HG02884 (cell line): Measurements from ENCODE around the gene WDR81.
"Not testable (repeated sequence)": the region's sequence is repeated elsewhere in the genome, so short reads cannot be mapped to it uniquely, and the experiment has no call there.

Source experiments
- ATAC-seq: cut with Tn5 transposase; IDR thresholded peaks from one replicate; pipeline ENCODE4 v1.9.1; 2021; ENCODE audit warnings: mild to moderate bottlenecking, moderate library complexity; ENCODE audit not compliant: unreplicated experiment

The WDR81 gene

DNA sequence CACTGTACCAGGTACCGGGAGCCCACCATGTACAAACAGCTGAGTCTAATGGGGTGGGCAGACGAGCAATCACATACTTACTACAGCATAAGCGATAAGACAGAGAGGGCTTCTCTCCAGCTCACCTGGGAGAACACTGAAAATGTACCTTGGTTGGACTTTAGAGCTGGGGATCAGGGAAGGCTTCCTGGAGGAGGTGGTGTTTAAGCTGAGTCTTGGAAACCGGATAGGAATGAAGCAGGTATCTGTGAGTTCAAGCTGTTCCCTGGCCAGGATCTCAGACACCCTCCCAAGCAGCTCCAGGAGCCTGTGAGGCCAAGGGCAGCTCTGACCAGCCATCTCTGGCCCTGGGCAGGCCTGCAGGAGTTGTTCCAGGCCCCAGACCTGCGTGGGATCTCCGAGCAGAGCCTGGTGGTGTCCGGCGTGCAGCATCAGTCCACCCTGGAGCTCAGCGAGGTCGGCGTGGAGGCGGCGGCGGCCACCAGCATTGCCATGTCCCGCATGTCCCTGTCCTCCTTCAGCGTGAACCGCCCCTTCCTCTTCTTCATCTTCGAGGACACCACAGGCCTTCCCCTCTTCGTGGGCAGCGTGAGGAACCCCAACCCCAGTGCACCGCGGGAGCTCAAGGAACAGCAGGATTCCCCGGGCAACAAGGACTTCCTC is 29.4 kb downstream of the WDR81 start:
- no peak for ATAC-seq

DNA sequence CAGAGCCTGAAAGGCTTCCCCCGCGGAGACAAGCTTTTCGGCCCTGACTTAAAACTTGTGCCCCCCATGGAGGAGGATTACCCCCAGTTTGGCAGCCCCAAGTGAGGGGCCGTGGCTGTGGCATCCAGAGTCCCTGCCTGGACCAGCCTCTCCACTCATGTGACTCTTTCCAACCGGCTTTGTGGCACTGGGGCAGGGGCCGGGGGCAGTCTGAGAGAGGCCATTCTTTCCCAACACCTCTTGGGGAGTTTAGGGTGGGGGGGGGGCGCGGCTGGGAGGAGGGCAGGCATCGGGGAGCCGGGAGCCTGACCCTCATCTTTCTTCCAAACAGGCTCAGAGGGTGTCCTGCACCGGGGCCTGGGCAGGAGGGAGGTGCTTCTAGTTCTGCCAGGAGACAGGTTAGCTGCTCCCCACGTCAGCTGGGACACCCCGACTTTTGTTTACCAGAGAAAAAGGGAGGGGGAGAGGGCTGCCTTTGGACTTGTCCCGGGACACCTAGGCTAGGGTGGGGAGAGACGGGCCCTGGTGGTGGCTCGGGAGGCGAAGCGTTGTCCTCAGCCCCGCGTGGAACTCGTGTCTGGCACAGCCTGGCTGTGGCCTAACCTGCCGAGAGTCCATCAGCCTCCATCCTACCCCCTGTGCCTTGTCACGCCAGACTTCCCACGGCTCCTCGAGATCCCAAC is 30.1 kb downstream of the WDR81 start:
- ATAC-seq = no peak

DNA sequence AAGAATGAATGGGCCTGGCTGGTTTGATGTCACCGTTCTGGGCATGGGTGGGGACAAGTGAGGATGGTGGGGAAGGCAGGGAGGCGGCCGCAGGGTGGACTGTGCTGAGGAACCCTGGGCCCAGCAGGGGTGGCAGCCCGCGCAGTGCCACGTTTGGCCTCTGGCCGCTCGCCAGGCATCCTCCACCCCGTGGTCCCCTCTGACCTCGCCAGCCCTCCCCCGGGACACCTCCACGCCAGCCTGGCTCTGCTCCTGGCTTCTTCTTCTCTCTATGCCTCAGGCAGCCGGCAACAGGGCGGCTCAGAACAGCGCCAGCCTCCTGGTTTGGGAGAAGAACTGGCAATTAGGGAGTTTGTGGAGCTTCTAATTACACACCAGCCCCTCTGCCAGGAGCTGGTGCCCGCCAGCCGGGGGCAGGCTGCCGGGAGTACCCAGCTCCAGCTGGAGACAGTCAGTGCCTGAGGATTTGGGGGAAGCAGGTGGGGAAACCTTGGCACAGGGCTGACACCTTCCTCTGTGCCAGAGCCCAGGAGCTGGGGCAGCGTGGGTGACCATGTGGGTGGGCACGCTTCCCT is 30.8 kb downstream of the WDR81 start:
- no peak for ATAC-seq

DNA sequence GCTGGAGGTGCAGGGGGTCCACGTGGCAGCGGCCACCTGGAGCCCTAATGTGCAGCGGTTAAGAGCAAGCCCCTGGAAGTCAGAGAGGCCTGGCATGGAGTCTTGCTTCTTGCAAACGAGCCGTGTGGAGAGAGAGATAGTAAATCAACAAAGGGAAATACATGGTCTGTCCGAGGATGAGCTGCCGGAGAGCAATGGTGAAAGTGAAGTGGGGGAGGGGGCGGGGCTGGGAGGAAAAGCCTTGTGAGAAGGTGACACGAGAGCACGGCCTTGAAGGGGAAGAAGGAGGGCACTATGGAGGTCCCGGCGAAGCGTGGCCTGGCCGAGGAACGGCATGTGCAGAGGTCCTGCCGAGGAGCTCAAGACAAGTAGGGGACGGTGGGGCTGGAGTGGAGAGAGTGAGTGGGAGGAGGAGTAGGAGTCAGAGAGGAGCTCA is 31.3 kb downstream of the WDR81 start:
- no peak for ATAC-seq

DNA sequence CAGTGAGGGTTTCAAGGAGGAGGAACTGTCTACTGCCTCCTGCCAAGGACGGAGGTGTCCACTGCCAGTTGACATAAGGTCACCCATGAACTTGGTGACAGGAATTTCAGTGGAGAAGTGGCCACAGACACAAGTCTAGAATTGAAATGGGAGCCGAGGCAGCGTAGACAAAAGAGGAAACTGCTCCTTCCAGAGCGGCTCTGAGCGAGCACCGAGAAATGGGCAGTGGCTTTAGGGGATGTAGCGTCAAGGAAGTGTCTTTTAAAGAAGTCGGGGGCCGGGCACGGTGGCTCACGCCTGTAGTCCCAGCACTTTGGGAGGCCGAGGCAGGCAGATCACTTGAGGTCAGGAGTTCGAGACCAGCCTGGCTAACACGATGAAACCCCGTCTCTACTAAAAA is 34.3 kb downstream of the WDR81 start:
- no peak for ATAC-seq

DNA sequence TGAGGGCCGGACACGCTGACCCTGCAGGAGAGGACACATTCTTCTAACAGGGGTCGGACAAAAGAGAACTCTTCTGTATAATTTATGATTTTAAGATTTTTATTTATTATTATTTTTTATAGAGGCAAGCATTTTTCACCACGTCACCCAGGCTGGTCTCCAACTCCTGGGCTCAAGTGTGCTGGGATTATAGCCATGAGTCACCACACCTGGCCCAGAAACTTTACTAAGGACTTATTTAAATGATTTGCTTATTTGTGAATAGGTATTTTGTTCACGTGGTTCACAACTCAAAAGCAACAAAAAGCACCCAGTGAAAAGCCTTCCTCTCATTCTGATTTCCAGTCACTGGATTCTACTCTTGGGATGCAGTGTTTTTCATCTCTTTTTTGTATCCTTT is 35.0 kb downstream of the WDR81 start:
- ATAC-seq = no peak

DNA sequence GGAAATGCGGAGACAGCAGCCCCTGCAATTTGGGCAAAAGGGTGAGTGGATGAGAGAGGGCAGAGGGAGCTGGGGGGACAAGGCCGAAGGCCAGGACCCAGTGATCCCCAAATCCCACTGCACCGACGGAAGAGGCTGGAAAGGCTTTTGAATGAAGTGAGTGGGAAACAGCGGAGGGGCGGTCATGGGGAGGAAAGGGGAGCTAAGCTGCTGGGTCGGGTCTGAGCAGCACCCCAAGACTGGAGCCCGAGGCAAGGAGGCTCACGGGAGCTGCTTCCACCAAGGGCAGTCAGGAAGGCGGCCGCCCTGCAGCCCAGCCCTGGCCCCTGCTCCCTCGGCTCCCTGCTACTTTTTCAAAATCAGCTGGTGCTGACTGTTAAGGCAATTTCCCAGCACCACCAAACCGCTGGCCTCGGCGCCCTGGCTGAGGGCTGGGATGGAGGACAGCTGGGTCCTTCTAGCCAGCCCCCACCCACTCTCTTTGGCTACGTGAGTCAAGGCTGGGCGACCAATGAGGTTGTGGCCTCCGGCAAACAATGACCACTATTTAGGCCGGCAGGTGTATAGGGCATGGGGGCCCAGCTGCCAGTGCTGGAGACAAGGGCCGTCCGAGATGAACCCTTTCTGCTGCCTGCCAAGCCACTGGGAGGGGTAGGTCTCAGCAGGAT is 37.9 kb downstream of the WDR81 start:
- ATAC-seq = no peak

DNA sequence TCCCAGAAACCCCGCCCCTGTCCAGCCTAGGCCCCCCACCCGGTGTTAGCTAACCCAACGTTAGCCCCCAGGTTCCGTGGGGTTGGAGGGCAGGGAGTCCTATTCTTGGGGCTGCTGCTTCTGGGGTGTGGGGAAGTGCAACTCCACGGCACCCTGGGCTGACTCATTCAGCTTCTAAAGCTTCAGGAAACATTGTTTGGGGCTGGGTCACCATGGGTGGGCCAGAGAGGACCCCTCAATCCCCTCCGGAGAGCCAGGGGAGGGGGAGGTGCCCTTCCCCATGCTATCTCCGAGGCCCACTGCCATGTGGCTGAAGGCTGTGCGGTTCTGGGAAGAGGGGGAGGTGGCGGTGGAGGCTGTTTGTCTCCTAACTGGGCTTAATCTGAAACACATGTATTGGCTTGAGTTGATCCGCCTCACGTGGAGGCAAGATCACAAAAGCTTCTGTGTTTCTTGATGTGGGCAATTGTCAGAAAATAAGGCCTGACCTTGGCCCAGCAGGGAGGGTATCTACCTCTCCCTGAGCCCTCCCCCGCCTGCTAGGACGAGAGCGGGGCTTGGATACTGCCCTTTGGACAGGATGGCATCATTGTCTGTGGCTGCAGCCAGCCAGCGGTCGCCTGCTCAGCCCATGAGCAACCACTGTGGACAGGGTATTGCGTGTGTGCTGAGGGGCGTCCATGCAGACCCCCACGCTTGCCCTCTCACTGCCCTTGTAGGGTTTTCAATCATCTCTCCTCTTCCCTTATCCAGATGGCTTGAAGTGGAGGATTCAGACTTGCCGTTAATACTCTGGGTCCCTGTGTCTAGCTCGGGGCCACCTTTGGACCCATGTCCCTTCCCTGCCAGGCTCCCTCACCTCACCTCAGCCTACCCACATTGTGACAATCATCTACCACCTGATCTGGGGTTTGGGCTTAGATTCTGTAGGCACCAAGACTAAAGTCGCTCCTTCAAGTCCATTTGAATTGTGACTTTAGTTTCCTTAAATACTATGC is 38.7 kb downstream of the WDR81 start:
- ATAC-seq = no peak

DNA sequence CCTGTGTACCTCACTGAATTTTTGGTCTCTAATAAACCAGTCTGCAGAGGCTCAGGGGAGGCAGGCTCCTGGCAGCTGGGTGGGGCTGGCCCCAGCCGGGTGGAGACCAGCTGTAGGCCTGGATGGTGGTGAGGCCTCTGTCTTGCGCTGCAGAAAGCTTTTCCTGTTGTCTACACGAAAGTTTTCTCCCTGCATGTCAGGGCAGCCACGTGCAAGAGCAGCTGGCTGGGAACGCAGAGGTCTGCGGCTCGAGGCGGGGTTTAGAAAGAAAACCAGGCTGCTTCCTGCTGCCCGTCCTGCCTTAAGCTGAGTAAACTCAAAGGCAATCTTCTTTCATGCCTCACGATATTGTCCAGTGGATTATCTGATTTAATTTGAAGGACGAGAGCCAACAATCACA is 39.8 kb downstream of the WDR81 start:
- no peak for ATAC-seq

DNA sequence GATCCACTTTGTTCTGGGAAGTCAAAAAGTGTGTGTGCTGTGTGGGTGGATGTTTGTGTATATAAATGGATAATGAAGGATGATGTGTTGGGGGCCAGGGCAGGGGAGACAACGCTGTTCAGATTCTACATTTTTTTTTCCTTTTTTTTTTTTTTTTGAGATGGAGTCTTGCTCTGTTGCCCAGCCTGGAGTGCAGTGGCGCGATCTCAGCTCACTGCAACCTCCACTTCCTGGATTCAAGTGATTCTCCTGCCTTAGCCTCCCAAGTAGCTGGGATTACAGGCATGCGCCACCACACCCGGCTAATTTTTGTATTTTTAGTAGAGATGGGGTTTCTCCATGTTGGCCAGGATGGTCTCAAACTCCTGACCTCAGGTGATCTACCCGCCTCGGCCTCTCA is 40.2 kb downstream of the WDR81 start:
- not testable (repeated sequence) for ATAC-seq

DNA sequence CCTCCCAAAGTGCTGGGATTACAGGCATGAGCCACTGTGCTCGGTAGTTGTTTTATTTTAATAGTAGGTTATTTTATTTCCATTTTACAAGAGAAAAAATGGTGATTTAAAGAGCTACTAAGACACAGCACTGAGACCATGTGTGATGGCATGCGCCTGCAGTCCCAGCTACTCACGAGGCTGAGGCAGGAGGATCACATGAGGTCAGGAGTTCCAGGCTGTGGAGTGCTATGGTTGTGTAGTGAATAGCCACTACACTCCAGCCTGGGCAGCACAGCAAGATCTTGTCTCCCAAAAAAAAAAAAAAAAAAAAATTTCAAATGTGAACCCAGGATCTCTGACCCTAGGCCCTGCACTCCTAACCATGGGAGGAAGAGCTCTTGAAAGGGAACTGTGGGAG is 41.1 kb downstream of the WDR81 start:
- no peak for ATAC-seq

DNA sequence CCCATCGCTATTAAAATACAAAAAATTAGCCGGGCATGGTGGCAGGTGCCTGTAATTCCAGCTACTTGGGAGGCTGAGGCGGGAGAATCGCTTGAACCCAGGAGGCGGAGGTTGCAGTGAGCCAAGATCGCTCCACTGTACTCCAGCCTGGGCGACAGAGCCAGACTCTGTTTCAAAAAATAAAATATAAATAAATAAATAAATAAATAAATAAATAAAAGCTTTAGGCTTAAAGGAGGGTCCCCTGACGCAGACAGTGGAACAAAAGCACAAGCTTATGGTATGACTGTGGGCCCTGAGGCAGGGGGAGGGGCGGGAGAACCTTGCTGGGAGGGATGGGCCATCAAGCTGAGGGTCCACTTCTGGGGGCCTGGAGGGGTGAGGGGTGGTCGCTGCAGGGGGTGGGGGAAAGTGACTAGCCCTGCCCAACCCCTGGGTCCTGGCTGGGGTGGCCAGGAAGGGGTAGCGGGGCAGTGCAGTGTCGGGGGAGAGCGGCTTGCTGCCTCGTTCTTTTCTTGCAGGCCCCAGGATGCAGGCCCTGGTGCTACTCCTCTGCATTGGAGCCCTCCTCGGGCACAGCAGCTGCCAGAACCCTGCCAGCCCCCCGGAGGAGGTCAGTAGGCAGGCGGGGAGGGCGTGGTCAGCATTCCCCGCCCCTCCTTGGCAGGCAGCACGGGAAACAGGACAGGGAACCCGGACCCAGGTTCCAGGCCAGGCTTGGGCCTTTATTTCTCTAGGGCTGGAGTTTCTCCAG is 42.1 kb downstream of the WDR81 start:
- no peak for ATAC-seq

DNA sequence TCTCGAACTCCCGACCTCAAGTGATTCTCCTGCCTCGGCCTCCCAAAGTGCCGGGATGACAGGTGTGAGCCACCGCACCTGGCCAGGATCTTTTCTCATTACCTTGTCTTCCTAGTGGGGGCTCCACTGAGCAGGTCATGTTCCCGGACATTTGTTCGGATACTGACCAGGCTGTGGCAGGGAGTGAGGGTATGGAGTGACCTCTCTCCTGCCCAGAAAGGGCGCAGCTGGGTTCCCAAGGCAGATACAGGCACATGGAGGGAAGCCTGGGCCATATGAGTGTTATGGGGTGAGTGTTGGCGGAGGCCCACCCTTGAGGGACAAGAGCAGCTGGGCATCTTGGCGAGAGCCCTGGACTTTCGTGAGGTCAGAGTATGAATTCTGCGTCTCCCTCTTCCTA is 42.9 kb downstream of the WDR81 start:
- ATAC-seq = no peak

DNA sequence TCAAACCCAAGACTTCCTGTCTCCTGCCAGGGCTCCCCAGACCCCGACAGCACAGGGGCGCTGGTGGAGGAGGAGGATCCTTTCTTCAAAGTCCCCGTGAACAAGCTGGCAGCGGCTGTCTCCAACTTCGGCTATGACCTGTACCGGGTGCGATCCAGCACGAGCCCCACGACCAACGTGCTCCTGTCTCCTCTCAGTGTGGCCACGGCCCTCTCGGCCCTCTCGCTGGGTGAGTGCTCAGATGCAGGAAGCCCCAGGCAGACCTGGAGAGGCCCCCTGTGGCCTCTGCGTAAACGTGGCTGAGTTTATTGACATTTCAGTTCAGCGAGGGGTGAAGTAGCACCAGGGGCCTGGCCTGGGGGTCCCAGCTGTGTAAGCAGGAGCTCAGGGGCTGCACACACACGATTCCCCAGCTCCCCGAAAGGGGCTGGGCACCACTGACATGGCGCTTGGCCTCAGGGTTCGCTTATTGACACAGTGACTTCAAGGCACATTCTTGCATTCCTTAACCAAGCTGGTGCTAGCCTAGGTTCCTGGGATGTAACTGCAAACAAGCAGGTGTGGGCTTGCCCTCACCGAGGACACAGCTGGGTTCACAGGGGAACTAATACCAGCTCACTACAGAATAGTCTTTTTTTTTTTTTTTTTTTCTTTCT is 45.4 kb downstream of the WDR81 start:
- no peak for ATAC-seq

DNA sequence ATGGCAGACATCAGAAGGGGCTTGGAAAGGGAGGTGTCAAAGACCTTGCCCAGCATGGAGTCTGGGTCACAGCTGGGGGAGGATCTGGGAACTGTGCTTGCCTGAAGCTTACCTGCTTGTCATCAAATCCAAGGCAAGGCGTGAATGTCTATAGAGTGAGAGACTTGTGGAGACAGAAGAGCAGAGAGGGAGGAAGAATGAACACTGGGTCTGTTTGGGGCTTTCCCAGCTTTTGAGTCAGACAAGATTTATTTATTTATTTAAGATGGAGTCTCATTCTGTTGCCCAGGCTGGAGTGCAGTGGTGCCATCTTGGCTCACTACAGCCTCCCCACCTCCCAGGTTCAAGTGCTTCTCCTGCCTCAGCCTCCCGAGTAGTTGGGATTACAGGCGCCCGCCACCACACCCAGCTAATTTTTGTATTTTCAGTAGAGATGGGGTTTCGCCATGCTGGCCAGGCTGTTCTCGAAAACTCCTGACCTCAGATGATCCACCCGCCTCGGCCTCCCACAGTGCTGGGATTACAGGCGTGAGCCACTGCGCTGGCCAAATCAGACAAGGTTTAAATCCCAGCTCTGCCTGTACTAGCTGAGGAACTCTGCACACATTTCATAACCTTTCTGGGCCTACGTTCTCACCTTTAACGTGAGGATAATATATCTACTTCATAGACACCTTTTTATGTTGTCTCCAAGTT is 48.6 kb downstream of the WDR81 start:
- ATAC-seq = not testable (repeated sequence)

DNA sequence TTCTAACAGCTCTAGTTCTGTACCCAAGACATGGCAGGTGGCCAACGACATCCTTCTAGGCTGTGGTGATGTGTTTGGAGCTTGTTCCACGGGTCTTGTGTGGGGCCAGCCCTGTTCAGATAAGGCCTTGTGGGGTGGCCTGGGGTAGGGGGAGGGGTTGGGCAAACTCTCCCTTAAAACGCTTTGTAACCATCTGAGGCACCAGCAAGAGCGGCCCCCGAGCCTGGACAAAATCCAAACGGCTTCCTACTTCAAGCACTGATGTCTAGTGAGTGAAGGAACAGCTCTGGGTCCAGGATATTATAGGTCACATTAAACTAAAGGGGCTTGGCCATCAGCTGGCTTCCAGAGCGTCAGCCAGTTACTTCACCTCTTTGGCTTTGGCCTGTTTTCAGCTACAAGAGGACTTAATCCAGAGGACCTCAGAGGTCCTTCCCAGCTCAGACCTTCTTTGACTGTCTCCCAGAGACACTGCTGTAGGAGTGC is 49.2 kb downstream of the WDR81 start:
- ATAC-seq = no peak

DNA sequence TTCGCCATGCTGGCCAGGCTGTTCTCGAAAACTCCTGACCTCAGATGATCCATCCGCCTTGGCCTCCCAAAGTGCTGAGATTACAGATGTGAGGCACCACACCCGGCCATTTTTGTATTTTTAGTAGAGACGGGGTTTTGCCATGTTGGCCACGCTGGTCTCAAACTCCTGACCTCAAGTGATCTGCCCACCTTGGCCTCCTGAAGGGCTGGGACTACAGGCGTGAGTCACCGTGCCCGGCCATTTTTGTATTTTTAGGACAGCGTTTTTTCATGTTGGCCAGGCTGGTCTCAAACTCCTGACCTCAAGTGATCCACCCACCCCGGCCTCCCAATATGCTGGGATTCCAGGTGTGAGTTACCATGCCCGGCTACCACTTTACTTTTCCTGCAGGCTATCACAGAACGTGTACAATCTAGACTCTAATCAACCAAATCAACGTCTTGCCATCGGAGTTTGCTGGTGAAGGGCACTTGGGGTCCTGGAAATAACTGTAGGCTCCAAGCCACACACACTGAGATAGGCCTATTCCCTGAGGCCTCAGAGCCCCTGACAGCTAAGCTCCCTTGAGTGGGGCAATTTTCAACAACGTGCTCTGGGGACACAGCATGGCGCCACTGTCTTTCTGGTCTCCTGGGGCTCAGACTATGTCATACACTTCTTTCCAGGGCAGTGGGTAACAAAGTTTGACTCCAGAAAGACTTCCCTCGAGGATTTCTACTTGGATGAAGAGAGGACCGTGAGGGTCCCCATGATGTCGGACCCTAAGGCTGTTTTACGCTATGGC is 50.1 kb downstream of the WDR81 start:
- no peak for ATAC-seq

DNA sequence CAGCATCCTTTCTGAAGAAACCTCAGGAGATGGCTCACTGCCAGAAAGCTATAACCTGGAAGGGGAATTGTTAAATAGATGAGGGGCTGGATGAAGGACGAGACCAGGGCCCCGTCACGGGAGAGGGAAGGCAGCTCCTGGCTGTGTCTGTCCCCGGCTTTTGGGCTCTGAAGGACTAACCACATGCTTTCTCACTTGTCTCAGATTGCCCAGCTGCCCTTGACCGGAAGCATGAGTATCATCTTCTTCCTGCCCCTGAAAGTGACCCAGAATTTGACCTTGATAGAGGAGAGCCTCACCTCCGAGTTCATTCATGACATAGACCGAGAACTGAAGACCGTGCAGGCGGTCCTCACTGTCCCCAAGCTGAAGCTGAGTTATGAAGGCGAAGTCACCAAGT is 51.8 kb downstream of the WDR81 start:
- ATAC-seq = no peak
